ENCODE data around the gene DNAJC18. TPM values are rescaled to one million over a fixed set of nuclear protein-coding genes. Genes with fewer than 3 reads are reported as not detected.

Gene DNAJC18
- total and polyA plus RNA-seq, 2 experiments from 2014 or later: 10.6 to 14.4 TPM

DNA sequence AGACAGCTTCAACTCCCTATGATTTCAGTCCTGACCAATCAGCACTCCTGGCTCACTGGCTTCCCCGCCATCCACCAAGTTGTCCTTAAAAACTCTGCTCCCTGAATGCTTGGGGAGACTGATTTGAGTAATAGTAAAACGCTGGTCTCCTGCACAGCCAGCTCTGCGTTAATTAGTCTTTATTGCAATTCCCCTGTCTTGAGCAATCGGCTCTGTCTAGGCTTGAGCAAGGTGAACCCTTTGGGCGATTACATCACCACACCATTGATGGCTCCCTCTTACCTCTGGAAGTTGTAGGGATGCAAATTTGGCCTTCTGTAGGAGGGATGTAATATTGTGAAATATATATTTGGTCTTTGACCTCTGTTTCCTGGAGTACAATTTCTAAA, 53.3 kb downstream of the DNAJC18 start:
- TF ChIP-seq EZH2 (IDR thresholded peaks at IDR 0.05; ENCODE audit: borderline replicate concordance) (no peak), EZH2phosphoT487 (IDR thresholded peaks at IDR 0.05; ENCODE audit: low read depth, severe bottlenecking, unreplicated experiment) (no peak)
- TF ChIP-seq, protein P1, sequence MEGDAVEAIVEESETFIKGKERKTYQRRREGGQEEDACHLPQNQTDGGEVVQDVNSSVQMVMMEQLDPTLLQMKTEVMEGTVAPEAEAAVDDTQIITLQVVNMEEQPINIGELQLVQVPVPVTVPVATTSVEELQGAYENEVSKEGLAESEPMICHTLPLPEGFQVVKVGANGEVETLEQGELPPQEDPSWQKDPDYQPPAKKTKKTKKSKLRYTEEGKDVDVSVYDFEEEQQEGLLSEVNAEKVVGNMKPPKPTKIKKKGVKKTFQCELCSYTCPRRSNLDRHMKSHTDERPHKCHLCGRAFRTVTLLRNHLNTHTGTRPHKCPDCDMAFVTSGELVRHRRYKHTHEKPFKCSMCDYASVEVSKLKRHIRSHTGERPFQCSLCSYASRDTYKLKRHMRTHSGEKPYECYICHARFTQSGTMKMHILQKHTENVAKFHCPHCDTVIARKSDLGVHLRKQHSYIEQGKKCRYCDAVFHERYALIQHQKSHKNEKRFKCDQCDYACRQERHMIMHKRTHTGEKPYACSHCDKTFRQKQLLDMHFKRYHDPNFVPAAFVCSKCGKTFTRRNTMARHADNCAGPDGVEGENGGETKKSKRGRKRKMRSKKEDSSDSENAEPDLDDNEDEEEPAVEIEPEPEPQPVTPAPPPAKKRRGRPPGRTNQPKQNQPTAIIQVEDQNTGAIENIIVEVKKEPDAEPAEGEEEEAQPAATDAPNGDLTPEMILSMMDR (IDR thresholded peaks at IDR 0.05; ENCODE audit: poor library complexity): no peak
- 80% methylated on average over 5 of the region's 5 CpGs for WGBS (ENCODE audit: low lambda C conversion rate, missing lambda C conversion rate)
- Histone ChIP-seq H3K27ac (no peak overlapping the region), H4K20me1 (ENCODE audit: insufficient read depth, poor library complexity, severe bottlenecking) (no peaks in the 10 kb centered on the region), H3K4me2 (no peak overlapping the region), H2AFZ (no peak overlapping the region), H3K4me3 (no peak overlapping the region), H3K9me3 (ENCODE audit: low read depth) (no peaks in the 10 kb centered on the region), H3K9me2 (replicated peaks; ENCODE audit: insufficient read depth) (no peaks in the 10 kb centered on the region), H3K27me3 (no peaks in the 10 kb centered on the region), H3K36me3 (replicated peaks; ENCODE audit: insufficient read depth, low read depth) (no peaks in the 10 kb centered on the region), H3K79me2 (no peaks in the 10 kb centered on the region), H3K4me1 (ENCODE audit: insufficient read depth) (peaks cover 19% of the 10 kb centered on the region)
- no peak for DNase-seq (ENCODE audit: low spot score)

DNA sequence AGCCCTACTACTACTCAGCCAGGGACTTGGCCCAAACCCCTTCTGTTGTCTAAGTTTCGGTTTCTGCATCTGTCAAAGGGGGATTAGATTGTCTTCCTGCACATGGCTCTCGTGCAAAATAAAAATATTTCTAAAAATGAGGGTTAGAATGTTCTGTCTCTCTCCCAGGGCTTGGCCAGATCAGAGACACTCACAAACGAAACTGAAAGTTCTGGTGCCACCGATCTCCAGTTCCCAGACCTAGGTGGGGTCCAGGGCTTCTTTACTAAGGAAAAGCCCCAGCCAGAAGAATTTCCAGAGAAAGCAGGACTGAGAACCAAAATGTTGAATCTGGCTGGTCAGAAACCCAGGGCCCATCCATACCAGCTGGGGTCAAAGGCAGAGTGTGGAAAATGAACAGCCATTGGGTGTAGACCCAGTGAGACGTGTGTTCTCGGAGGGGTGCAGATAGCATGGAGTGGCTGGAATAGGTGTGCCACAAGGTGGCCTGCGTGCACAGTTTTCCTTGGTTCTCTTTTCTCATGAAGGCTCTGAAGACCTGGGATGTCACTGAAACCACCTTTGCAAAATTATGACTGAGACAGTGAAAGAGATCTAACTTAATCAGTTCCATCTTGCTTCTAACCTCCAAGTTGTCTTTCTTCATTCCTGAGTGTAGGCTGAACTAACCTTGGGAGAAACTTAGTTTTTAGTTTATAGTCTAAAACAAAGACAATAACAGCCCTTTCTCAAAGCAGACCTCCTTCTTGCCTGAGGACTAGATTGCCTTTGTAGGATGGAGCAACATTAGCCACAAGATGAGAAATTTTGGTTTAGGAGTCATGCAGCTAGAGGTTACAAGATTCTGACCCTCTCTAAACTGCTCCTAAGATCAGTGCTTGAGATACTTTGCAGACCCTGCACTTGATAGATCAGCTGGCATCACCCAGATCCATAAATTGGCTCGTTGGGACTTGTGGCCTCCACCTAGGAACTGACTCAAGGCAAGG, 54.0 kb downstream of the DNAJC18 start:
- Histone ChIP-seq H3K79me2 (no peaks in the 10 kb centered on the region), H3K36me3 (replicated peaks; ENCODE audit: insufficient read depth, low read depth) (no peaks in the 10 kb centered on the region), H3K27ac (no peak overlapping the region), H4K20me1 (ENCODE audit: insufficient read depth, poor library complexity, severe bottlenecking) (no peaks in the 10 kb centered on the region), H3K27me3 (no peaks in the 10 kb centered on the region), H3K4me1 (ENCODE audit: insufficient read depth) (peaks cover 19% of the 10 kb centered on the region), H3K9me2 (replicated peaks; ENCODE audit: insufficient read depth) (no peaks in the 10 kb centered on the region), H2AFZ (no peak overlapping the region), H3K4me3 (no peak overlapping the region), H3K9me3 (ENCODE audit: low read depth) (no peaks in the 10 kb centered on the region), H3K4me2 (no peak overlapping the region)
- DNase-seq (ENCODE audit: low spot score): no peak
- 70% methylated on average over 8 of the region's 8 CpGs for WGBS (ENCODE audit: low lambda C conversion rate, missing lambda C conversion rate)
- TF ChIP-seq, protein P1 (IDR thresholded peaks at IDR 0.05; ENCODE audit: poor library complexity): no peak
- no peak for TF ChIP-seq EZH2 (IDR thresholded peaks at IDR 0.05; ENCODE audit: borderline replicate concordance)
- TF ChIP-seq EZH2phosphoT487 (IDR thresholded peaks at IDR 0.05; ENCODE audit: low read depth, severe bottlenecking, unreplicated experiment): no peak

DNA sequence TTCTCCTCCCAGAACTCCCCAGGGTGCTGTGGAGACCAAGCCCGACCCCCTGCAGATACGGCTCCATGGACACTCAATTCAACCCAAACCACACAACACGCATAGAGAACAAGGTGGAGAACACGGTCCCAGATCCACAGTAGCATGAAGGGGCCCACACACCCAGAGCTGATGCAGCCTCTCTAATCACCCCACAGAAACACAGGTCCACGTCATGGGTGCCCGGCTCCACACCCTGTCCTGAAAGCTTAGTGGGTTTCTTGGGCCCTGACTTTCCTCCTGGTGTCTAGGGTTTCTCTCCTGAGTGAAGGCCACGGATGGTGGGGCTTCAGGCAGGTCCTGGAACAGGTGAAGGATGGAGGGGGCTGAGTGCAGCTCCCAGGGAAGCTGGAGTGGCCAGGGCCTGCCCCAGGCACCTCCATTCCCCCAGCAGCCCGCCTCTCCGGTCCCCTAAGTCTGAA, 54.7 kb downstream of the DNAJC18 start:
- Histone ChIP-seq H3K27me3 (no peaks in the 10 kb centered on the region), H3K9me2 (replicated peaks; ENCODE audit: insufficient read depth) (no peaks in the 10 kb centered on the region), H4K20me1 (ENCODE audit: insufficient read depth, poor library complexity, severe bottlenecking) (no peaks in the 10 kb centered on the region), H3K4me2 (no peak overlapping the region), H2AFZ (no peak overlapping the region), H3K9me3 (ENCODE audit: low read depth) (no peaks in the 10 kb centered on the region), H3K27ac (no peak overlapping the region), H3K4me1 (ENCODE audit: insufficient read depth) (peaks cover 19% of the 10 kb centered on the region), H3K36me3 (replicated peaks; ENCODE audit: insufficient read depth, low read depth) (no peaks in the 10 kb centered on the region), H3K4me3 (no peak overlapping the region), H3K79me2 (no peaks in the 10 kb centered on the region)
- TF ChIP-seq, protein P1 (IDR thresholded peaks at IDR 0.05; ENCODE audit: poor library complexity): no peak
- TF ChIP-seq EZH2phosphoT487 (IDR thresholded peaks at IDR 0.05; ENCODE audit: low read depth, severe bottlenecking, unreplicated experiment): no peak
- DNase-seq (ENCODE audit: low spot score): no peak
- WGBS (ENCODE audit: low lambda C conversion rate, missing lambda C conversion rate): 87% methylated on average over 9 of the region's 9 CpGs

All from hepatocyte (in vitro differentiated cells).